GM03348 (cell line): ENCODE measurements around the gene PPP1R11.

ENCODE experiments used
- DNase-seq: peaks from one replicate; pipeline ENCODE4 v3.0.0; 2012; ENCODE audit warnings: low spot score

The PPP1R11 gene

DNA sequence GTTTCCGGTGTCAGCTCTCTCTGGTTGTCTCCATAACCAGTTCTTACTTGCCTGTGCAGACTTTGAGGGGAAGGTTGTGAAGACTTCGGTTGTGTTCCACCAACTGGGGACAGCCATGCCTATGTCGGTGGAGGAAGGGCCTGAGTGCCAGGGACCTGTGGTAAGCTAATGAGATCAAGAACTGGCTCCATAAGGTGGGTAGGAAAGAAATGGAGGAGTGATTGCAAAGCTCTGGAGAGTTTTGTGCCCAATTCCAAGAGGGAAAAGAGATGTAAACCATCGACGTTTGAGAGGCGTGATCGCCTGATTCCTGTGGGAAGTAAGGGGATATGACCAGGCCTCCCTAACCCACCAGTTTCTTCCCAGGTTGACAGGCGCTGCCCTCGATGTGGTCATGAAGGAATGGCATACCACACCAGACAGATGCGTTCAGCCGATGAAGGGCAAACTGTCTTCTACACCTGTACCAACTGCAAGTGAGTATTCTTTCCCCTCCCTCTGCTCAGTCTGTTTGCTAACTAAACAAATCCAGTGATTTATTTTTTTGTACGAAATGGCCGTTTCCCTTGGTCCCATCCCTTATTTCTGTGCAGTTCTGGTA, 5.0 kb upstream of the PPP1R11 start:
- no peak for DNase-seq

DNA sequence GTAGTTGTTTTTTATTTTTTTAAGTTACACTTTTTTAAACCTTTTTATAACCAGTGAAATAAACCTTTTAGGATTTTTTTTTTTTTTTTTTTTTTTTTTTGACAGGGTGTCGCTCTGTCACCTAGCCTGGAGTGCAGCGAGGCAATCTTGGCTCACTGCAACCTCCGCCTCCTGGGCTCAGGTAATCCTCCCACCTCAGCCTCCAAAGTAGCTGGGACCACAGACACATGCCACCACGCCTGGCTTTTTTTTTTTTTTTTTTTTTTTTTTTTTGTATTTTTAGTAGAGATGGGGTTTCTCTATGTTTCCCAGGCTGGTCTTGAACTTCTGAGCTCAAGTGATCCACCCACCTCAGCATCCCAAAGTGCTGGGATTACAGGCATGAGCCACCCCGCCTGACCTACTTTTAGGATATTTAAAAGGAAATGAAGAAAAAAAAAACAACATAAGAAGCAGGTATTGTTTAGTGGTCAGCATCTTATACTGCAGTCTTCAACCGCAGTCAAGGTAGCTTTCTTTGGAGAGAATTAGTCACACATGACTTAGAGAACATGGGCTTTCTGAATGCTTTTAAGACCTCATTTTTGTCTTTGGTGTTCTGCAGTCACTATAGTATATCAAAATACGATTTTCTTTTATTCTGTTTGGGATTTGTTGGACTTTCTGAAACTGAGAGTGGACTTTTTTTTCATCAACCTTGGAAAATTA, 4.4 kb upstream of the PPP1R11 start:
- no peak for DNase-seq

DNA sequence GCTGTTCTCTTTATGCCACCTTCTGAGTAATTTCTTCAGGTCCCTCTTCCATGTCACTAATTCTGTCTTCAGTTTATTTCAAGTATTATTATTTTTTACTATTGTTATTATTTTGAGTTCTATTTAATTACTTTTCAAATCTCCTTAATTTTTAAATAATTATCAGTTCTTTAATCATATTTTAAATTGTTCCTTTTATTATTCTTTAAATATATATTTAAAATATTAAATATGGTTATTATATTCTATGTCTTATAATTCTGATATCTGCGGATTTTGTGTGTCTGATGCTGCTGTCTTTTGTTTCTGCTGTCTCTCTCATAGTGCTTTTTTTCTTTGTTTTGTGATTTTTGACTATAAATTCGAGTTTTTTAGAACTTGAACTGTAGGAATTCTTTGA, 3.7 kb upstream of the PPP1R11 start:
- no peak for DNase-seq

DNA sequence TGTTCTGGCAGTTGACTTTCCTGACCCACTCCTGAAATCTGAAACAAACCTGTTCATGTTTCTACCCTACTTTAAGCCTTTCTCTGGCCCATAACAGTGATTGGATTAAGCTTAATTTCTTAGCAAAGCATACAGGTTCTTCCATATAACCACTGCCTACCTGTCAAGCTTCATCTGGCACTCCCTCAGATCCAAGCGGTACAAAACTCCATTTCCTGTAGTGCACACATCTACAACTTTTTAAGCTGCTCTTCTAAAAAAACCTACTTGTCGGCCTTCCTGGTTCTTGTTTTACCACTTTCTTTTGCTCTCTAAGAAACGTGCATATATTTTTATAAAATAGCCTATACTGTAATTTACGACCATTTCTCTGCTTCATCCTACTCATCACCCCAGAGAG, 916 bp upstream of the PPP1R11 start:
- no peak for DNase-seq

DNA sequence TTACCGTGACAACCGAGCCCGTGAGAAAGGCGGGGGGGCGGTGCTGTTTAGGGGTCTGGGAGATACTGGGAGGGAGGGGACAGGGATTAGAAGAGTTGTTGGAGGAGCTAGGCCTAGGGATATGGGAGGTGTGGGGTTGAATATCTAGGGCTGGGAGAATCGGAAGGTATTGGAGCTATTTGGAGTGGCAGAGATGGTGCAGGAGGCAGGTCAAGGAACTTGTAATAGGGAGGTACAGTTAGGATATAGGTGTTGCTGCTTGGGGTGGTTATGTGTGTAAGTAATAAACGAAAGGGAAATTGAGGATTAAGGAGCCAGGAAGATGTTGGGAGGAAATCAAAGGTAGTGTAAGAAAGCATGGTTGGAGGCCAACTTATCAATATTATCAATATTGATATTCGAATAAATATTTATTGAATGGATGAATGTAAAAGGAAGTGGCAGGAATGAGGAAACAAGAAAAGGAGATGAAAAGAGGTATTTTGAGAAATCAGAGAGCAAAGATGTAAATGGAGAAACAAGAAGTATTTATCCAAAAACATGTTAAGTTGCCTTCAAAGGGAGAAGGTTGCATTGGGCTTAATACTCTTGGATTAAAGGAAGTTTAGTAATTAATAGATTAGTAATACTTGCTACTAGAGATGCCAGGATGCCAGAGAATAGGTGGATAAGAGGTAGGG, 602 bp downstream of the PPP1R11 start:
- no peak for DNase-seq

DNA sequence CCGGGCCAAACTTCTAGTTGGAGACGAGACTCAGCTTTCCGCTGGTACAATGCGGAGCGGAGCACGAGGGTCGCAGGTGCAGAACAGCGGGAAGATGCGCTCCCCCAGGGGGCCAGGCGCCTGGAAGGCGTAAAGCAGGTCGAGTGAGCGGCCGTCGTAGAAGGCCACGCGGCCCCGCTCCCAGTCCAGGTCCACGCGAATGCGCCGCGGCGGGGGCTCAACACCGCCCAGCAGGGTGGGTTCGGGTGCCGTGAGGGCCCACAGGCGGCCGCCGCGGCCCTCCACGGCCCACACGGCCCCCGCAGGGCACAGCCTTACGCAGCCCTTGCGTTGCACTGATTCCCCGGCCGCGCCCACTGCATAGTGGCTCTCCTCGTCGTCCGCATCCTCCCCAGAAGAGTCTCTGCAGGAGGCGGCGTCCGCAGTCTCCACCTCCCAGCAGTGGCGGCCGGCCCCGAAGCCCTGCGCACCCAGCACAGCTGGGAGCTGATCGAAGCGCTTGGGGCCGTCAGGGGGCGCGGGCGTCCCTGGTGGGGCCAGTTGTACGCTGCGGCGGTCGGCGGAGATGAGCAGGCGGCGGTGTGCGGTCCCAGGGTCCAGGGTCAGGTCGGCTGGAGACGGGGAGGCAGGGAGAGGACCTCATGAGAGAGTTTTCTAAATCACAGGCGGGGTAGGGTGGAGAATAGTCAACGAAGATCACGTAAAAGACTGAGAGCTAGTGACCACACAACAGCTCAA, 4.3 kb downstream of the PPP1R11 start:
- peak; percentile 50 for DNase-seq

DNA sequence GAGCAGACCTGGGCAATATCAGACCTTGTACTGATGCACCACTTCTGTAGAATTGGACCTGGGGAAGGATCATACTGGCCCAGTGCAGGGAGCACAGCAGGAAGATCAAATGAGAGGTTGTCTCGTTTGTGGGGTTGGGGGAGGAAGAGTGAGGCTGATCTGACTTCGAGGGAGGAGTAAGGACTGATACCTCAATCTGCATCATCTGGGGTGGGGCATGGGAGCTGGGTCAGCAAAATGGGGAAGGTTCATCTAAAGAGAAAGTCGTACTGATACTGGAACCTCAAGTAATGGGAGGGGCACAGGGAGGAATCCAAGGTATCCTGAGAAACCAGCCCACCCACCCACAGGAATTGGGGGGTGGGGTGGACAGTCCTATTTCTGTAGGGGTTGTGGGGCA, 4.9 kb downstream of the PPP1R11 start:
- DNase-seq, result no peak

DNA sequence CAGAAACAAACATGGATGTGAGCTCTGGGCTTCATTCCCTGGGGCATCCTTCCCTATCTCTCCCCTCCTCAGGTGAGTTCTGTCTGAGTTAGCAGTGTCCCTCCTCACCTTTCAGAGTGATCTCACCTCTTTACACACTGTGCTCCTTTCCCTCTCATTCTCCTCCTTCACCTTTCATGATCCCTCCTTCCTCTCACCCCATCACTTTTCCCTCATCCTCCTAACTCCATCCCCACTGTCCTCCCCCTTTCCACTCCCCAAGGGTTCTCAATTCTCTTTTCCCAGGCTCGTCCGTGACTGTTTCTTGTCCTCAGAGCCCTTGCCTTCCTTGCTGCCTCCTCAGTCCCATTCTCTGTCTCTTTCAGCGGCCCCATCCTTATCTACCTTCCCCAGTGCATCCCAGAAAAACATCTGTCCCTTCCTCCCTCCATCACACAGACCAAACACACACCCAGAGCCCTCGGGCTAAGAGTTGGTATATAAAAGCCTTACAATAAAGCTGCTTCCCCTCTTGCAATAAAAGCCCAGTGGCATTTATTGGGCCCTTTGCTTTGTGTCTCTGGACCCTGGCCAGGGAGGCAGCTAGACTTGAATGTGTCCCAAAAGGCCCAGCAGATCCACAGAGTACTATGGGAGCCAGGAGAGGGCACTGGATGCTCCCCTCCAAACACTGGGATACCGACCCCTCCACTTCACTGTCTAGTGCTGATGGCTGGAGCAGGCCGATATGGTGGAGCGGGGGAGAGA, 6.7 kb downstream of the PPP1R11 start:
- no peak for DNase-seq

DNA sequence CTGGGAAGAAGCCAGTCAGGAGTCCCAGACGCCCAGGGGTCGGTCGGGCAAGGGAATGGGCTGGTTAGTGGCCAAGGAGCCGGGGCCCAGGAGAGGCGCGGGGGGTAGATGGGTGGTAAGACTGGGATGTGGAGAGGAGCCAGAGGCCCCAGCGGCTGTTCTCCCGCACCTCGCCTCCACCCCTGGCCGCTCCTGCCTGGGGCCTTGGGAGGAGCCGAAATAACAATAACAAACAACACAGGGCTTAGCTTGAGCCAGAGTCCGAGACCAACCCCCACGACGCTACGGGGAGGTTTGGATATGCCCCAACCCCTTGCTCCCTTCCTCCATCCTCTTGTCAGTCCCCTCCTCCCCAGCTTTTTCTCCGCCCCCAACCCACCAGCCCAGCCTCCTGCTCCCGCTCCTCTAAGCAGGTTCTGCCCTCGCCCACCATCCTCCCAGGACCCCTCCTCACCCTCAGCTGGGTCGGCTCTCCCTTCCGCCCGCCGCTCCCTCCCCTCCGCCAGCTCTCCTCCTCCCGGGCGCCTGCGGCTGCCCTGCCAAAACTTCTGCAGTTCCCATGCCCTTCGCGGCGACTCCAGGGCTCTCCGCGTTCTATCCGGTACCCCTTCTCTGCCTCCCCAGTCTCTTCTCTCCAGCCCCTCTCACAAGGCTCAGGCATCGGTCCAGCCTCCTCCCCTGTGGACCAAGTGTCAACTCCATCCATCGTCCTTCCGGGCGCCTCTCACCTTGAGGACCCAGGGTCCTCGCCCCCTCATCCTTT, 7.5 kb downstream of the PPP1R11 start:
- peak; percentile 32 for DNase-seq

DNA sequence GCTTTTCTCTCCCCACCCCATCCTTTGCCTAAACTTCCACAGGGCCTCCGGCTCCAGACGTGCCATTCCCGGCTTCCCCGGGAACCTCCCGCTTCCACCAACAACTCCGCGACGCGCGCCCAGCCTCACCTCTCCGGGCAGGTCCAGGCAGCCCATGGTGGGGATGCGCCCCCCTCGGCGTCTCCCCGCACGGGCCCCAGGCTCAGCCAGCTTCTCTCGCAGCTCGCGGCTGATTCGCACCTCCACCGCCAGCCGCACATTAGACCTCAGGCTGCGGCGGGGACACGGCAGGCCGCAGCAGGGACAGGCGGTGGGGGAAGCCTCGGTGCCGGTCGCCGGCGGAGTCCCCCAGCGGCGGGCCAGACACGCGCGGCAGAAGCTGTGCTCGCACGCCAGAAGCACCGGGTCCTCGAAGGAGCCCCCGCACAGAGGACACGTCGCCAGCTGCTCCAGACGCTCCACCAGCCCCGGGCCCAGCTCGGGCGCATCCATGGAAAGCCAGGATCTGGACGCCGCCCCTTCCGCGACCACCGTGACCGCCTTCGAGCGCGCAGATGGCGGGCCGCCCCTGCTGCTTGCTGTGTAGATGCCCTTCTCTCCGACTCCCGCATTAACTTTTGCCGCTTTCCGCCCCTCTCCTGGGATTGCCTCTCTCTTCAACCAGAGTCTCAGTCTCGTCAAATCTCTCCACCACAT, 8.2 kb downstream of the PPP1R11 start, which contains the start of gene RNF39:
Gene RNF39, minus strand, starts transcription at position 676 of the 696 bp plus-strand sequence. Its CDS starts 184 bp downstream, at position 492.
- peak; percentile 18 for DNase-seq

DNA sequence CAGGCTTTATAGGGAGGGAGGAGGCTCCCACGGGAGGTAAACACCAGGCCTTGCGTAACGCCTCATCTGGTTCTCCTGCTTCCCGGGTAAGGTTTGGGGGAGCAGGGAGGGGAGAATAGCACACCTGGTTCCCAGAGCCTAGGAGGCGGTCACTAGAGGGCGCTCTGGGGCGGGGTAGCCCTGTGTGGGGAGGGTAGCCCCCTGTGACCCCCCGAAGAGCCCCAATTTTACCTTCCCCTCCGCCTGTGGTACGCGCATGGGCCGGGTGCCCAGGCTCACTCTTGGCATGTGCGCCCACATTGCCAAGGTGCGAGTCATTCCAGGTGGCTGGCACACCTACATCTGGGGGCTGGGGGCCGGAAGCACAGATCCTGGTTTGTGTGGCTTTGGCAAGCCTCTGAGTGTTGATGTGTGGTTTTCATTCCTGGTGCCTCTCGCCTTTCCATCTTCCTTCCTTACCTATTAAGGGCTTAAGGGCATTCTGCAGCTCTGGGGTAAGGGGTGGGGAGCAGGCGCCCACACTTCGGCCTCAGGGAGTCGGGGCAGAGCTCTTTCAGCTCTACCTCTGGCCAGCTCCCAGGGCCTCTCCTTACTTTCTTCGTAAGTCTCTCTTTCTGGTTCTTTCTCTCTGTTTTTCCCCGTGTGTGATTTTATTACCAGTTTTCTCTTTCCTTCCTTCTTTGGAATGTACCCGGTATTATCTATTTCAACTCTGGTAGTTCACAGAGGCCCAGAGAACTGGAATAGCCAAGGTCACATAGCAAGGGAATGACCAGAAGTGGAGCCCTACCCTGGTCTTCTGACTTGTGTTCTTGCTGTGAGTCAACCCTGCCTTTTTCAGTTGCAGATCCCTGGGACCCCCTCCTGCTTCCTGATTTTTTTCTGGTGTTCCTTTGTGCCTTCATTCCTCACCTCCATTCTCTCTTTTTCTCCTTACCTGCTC, 9.1 kb downstream of the PPP1R11 start:
- DNase-seq, result peak; percentile 18

DNA sequence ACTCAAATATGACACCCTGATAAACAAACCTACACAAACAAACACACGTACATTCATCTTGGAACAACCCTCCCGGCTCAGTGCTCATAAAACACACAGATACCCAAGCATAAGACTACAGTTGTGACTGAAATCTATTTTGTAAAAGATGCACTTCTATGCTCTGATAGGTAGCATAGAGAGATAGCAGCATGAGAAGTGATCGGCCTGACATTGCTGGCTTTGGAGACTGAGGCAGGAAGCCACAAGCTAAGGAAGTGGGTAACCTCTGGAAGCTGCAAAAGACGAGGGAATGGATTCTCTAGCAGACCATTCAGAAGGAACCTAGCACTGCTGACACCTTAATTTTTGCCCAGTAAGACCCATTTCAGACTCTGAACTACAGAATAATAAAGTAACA, 10.2 kb downstream of the PPP1R11 start:
- no peak for DNase-seq

DNA sequence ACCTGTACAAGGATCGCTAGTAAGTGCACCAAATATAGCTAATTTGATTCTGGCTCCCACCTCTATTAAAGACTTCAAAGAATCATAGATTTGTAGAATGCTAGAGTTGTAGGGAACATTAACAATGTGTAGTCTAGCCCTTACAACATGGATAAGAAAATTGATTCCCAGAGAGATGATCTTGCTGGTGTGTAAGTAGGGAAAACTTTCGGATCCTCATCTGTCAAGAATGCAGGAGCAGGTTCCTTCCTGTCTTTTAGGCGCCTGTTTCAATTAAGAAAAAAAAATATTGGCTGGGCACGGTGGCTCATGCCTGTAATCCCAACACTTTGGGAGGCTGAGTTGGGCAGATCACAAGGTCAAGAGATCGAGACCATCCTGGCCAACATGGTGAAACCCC, 20.9 kb downstream of the PPP1R11 start:
- DNase-seq, result no peak

DNA sequence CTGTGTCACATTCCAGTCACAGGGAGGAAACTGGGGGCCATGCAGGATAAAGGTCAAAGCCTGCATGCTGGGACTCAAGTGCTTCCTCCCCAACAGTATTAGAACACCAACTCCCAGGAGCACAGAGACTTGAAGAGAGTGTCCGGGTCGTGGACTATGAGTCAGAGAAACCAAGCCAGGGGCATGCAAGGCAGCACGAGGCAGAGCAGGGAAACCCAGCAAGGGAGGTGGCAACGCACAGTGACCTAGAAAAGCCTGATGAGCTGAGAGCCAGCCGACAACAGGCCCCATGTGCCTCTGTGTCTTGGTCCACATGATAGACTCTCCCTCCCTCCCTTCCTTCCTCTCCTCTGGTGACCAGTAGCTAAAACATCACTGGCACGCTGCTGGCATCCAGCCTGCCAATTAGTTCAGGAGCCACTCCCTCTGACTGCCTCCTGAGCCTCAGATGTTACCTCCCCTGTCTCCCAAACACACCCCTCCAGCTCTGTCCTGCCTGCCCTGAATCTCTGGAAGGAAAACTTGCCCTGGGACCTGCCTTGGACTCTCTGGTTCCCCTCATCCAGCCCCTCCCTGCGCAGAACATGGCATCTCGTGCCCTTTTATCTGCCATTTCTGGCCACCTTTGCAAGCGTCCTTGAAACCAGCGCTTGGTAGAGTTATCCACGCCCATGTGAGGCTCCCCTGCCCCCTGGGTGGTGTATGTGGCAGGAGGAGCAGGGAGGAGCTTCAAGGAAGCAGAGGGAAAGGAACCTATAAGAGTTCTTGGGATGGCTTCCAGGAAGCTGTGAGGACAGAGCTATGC, 24.8 kb downstream of the PPP1R11 start:
- DNase-seq, result peak; percentile 71

DNA sequence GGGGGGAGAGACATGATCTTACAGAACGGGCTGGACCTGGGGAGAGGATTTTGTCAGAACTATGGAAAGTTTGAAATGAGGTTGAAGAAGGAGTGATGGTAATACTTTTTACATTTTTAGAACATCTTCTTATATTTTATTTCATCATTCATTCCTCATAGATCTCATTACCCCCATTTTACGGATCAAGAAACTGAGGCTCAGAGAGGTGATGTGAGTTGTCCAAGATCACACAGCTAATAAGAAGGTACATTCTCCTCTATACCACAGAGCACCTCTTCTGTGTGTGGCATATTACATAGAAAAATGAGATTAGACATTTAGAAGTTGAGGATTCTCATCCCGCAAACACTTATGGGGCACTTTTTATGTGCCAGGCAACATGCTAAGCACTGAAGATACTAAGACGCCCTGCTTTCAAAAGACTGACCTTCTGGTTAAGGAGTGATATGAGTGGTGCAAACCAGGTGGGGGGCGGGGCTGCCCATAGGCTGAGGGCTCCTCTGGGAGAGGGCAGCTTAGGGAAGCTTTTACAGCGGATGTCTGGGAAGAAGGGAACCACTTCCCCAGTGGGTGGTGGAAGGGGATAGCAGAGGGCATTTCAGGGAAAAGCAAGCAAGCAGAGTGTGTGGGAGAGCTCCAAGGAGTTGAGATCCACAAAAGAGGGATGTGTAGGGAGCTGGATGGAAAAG, 26.0 kb downstream of the PPP1R11 start:
- DNase-seq, result no peak

DNA sequence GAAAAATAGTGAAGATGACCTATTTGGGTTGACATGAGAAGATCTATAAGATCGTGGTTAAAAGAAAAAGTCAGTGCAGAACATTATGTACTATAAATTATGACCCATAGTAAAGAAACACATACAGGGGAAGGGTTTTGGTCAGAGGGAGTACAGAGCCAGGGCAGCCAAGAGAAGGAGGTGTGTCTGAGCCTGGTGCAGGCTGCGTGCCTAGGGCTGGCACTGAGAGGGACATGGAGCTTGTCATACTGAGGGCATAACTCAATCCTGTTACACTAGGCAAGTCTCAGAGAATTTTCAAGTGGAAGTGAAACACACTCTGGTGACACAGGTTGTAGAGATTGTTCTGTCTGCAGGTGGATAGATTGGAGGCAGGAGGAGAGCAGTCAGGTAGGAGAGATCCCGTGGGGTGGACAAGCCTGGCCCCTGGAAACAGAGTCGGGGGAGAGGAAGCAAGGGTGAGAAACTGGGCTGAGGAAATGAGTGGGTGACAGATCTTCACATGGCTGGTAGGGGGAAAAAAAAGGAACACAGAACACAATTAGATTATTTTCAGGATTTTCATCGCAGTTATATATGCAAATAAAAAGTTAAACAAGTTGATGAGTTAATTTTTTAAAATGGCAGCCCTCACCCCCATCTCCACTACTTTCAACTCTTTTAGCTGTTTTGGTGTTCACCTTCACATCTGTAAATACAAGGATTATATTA, 27.1 kb downstream of the PPP1R11 start:
- no peak for DNase-seq

DNA sequence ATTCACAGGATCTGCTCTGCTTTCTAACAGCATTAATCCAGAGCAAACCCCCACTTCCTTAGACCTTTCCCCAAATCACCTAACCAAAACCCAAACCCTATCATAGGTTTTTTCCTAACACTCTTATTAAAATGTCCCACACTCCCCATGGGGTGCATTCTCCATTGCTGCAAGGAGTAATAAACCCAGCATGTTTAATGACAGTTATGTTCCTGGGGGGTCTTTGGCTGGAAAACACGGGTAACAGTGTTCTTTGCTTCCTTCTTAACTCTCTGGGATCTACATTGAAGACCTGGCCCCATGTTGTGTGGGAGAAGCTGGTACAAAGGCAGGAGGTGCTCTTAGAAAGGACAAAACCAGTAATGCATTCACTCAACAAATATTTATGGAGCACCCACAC, 29.8 kb downstream of the PPP1R11 start:
- no peak for DNase-seq
